ENCODE results near the gene RIPOR3.
"Not testable (repeated sequence)": the region's sequence is repeated elsewhere in the genome, so short reads cannot be mapped to it uniquely, and the experiment has no call there.

The RIPOR3 gene

GRCh38 chr20:50634191-50634590 lies 57.2 kb downstream of the RIPOR3 start:
- no peak for DNase-seq (ENCODE audit: low read depth, low spot score)

- DNase-seq (ENCODE audit: low read depth, low spot score): no peak
Measured at GRCh38 chr20:50633361-50633760, 58.0 kb downstream of the RIPOR3 start.

- no peak for DNase-seq (ENCODE audit: low read depth, low spot score)
Measured at GRCh38 chr20:50632701-50633100, 58.6 kb downstream of the RIPOR3 start.

GRCh38 chr20:50632236-50632635 lies 59.1 kb downstream of the RIPOR3 start:
- DNase-seq (ENCODE audit: low read depth, low spot score): no peak

- no peak for DNase-seq (ENCODE audit: low read depth, low spot score)
Measured at GRCh38 chr20:50630578-50631263, 60.6 kb downstream of the RIPOR3 start.

GRCh38 chr20:50629670-50630045 lies 61.7 kb downstream of the RIPOR3 start:
- DNase-seq (ENCODE audit: low read depth, low spot score): no peak

- no peak for DNase-seq (ENCODE audit: low read depth, low spot score)
Measured at GRCh38 chr20:50628853-50629669, 62.3 kb downstream of the RIPOR3 start.

- DNase-seq (ENCODE audit: low read depth, low spot score): no peak
Measured at GRCh38 chr20:50628332-50628731, 63.0 kb downstream of the RIPOR3 start.

GRCh38 chr20:50627747-50628146 lies 63.6 kb downstream of the RIPOR3 start:
- DNase-seq (ENCODE audit: low read depth, low spot score): no peak

GRCh38 chr20:50625986-50626677 lies 65.2 kb downstream of the RIPOR3 start:
- DNase-seq (ENCODE audit: low read depth, low spot score): no peak

GRCh38 chr20:50624351-50625016 lies 66.9 kb downstream of the RIPOR3 start:
- no peak for DNase-seq (ENCODE audit: low read depth, low spot score)

- no peak for DNase-seq (ENCODE audit: low read depth, low spot score)
Measured at GRCh38 chr20:50621068-50621665, 70.2 kb downstream of the RIPOR3 start.

- DNase-seq (ENCODE audit: low read depth, low spot score): not testable (repeated sequence)
Measured at GRCh38 chr20:50620459-50620858, 70.9 kb downstream of the RIPOR3 start.

GRCh38 chr20:50618537-50618936 lies 72.8 kb downstream of the RIPOR3 start:
- DNase-seq (ENCODE audit: low read depth, low spot score): no peak

- no peak for DNase-seq (ENCODE audit: low read depth, low spot score)
Measured at GRCh38 chr20:50617022-50617421, 74.3 kb downstream of the RIPOR3 start.

GRCh38 chr20:50615407-50615806 lies 75.9 kb downstream of the RIPOR3 start:
- no peak for DNase-seq (ENCODE audit: low read depth, low spot score)

GRCh38 chr20:50613438-50614169 lies 77.7 kb downstream of the RIPOR3 start:
- DNase-seq (ENCODE audit: low read depth, low spot score): no peak

- DNase-seq (ENCODE audit: low read depth, low spot score): no peak
Measured at GRCh38 chr20:50611128-50611810, 80.1 kb downstream of the RIPOR3 start.

GRCh38 chr20:50610212-50610718 lies 81.1 kb downstream of the RIPOR3 start:
- no peak for DNase-seq (ENCODE audit: low read depth, low spot score)

GRCh38 chr20:50609438-50609989 lies 81.8 kb downstream of the RIPOR3 start:
- no peak for DNase-seq (ENCODE audit: low read depth, low spot score)

Measured in activated CD4-positive, CD25-positive, alpha-beta regulatory T cell treated with anti-CD3 and anti-CD28 coated beads, Interleukin-2, amount 50 U/mL, for 16 hours (primary cell).